T-helper 2 cell treated with Interferon-gamma antibody and Interleukin-4, amounts not matched to agents 100 ng/mL and 5 ng/mL, for 36 hours (primary cell): ENCODE measurements around the gene EXOC4. TPM values are rescaled to one million over a fixed set of nuclear protein-coding genes. Genes with fewer than 3 reads are reported as not detected.

Source experiments
- intact Hi-C: fragments of 100-400 bp; cut with micrococcal nuclease; formaldehyde crosslinking; loops from one replicate; pipeline ENCODE4 v1.15.1; 2023
- total RNA-seq: library from RNA; stranded (reverse); gene quantifications from 2 replicates; pipeline ENCODE4 v1.2.3, GENCODE V29; 2022

EXOC4 gene
- total RNA-seq, 1 donor from 2014 or later: 74.2 TPM

DNA sequence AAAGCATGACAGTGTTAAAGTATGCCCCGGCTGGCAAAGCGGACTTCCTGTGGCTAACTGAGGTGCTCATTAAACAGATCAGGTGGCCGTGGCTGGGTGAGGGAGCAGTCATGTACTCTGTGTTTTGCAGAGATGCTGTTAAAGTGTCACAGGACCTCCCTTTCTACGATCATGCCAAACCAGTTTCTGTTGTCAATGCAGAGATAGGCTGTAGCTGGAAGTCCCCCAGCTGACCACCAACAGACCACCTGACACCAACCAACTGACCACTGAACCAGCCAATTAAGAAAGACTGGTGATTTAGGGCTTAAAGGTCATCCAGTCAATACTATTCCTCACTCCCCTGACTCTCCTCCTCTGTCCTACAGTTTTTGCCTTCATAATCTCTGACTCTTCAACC lies 443.2 kb downstream of the EXOC4 start:
- intact Hi-C loops: no loop called here

GRCh38 chr7:133697585-133697984 lies 444.7 kb downstream of the EXOC4 start:
- intact Hi-C loops: no loop called here

GRCh38 chr7:133698127-133698526 lies 445.2 kb downstream of the EXOC4 start:
- intact Hi-C loops: no loop called here

- intact Hi-C loops: no loop called here
Measured at GRCh38 chr7:133699386-133699785, 446.5 kb downstream of the EXOC4 start.

- intact Hi-C loops: no loop called here
Measured at GRCh38 chr7:133702078-133702477, 449.2 kb downstream of the EXOC4 start.

- intact Hi-C loops: no loop called here
Measured at GRCh38 chr7:133702960-133703359, 450.1 kb downstream of the EXOC4 start.

GRCh38 chr7:133703547-133703946 lies 450.7 kb downstream of the EXOC4 start:
- intact Hi-C loops: no loop called here

GRCh38 chr7:133704453-133704852 lies 451.6 kb downstream of the EXOC4 start:
- intact Hi-C loops: no loop called here

DNA sequence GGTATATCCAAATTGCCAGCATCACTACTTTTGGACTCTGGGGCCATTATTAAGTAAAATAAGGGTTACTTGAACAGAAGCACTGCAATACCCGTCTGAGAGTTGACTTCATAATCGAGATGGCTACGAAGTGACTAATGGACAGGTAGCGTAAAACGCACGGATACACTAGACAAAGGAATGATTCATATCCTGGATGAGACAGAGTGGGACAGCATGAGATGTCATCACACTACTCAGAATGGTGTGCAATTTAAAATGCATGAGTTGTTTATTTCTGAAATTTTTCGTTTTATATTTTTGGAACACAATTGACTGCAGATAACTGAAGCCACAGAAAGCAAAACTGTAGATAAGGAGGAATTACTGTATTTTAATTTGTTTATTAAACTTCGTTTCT lies 452.7 kb downstream of the EXOC4 start:
- intact Hi-C loops: no loop called here

- intact Hi-C loops: no loop called here
Measured at GRCh38 chr7:133706016-133706415, 453.1 kb downstream of the EXOC4 start.

DNA sequence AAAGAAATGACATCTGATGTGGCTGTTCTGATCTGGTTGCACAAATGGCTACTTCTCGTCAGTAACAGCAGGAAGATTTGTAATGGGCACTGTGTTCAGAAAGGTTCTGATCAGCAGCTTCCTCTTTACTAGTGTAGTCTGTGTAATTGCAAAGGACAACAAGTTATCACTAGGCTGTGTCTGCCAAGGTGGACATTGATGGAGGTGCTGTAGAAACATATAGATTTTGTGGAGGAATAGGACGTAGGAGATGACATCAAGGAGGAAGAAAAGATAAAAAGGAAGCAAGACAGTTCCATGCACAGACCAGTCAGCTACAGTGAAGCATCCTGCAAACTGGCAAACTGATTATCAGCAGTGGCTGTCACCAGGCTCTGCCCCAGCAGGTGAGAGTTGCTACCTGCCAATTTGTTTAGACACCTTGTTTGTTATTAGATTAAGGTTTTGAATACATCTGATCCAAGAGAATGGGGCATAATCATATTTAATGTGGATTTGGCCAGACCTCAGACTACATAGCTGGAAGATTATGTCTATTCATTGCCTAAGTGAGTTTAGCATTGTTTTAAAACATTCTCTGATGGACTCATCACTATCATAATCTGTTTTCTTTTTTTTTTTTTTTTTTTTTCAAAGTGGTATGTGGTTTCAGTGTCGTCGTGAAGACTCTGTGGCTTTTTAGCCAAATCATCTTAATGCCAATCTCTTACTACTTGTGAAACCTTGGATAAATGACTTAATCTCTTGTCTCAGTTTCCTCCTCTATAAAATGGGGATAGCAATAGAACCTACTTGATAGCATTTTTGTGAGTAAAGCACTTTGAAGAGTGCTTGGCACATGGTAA lies 456.4 kb downstream of the EXOC4 start:
- intact Hi-C loops: no loop called here

GRCh38 chr7:133712544-133712943 lies 459.7 kb downstream of the EXOC4 start:
- intact Hi-C loops: no loop called here

GRCh38 chr7:133714654-133715053 lies 461.8 kb downstream of the EXOC4 start:
- intact Hi-C loops: no loop called here

- intact Hi-C loops: no loop called here
Measured at GRCh38 chr7:133718131-133718530, 465.3 kb downstream of the EXOC4 start.

GRCh38 chr7:133723044-133723443 lies 470.2 kb downstream of the EXOC4 start:
- intact Hi-C loops: no loop called here

GRCh38 chr7:133724148-133724547 lies 471.3 kb downstream of the EXOC4 start:
- intact Hi-C loops: no loop called here

DNA sequence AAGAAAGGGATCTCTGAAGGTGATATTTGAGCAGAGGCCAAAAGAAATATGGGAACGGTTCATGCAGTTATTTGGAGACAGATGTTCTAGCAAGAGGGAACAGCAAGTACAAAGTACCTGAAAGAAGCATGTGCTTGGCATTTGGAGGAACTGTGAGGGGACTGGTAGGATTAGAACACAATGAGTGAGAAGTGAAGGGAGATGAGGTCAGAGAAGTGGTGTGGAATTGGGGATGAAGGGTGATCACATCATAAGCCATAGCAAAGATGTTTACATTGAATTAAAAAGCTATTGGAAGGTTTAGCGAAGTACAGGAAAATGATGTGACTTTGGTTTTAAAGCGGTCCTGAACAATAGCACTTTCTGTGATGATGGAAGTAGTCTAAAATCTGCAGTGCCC lies 471.8 kb downstream of the EXOC4 start:
- intact Hi-C loops: no loop called here

GRCh38 chr7:133727476-133728214 lies 474.8 kb downstream of the EXOC4 start:
- intact Hi-C loops: no loop called here

- intact Hi-C loops: no loop called here
Measured at GRCh38 chr7:133730360-133730759, 477.5 kb downstream of the EXOC4 start.

- intact Hi-C loops: no loop called here
Measured at GRCh38 chr7:133733401-133733800, 480.5 kb downstream of the EXOC4 start.

DNA sequence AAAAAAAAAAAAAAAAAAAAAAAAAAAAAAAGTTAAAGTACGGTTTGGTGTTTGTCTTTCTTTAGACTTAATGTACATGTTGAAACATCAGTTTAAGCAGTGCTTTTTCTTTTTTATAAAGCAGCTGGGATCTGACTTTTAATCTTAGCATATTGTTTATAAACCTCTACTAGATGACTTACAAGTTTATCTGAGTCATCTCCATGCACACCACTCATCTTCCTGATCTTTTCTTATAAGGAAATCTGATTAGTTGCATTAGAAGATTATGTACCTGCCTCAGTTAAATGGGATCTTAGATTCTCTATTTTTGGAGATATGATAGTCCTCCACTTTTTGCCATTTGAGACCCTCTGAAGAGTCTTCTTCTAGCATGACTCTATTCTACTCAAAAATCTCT lies 482.3 kb downstream of the EXOC4 start:
- intact Hi-C loops: no loop called here

GRCh38 chr7:133739817-133740216 lies 486.9 kb downstream of the EXOC4 start:
- intact Hi-C loops: no loop called here

- intact Hi-C loops: no loop called here
Measured at GRCh38 chr7:133741078-133741477, 488.2 kb downstream of the EXOC4 start.
